HG03025 (cell line): ENCODE measurements around the gene ATXN1L.
A peak's percentile ranks its signal among the peaks of the same experiment; 100 is the strongest.
"Not testable (repeated sequence)": the region's sequence is repeated elsewhere in the genome, so short reads cannot be mapped to it uniquely, and the experiment has no call there.

Experiments
- ATAC-seq: cut with Tn5 transposase; IDR thresholded peaks from one replicate; pipeline ENCODE4 v1.9.1; 2021; ENCODE audit warnings: mild to moderate bottlenecking, moderate library complexity; ENCODE audit not compliant: unreplicated experiment, low FRiP score

ATXN1L gene, protein sequence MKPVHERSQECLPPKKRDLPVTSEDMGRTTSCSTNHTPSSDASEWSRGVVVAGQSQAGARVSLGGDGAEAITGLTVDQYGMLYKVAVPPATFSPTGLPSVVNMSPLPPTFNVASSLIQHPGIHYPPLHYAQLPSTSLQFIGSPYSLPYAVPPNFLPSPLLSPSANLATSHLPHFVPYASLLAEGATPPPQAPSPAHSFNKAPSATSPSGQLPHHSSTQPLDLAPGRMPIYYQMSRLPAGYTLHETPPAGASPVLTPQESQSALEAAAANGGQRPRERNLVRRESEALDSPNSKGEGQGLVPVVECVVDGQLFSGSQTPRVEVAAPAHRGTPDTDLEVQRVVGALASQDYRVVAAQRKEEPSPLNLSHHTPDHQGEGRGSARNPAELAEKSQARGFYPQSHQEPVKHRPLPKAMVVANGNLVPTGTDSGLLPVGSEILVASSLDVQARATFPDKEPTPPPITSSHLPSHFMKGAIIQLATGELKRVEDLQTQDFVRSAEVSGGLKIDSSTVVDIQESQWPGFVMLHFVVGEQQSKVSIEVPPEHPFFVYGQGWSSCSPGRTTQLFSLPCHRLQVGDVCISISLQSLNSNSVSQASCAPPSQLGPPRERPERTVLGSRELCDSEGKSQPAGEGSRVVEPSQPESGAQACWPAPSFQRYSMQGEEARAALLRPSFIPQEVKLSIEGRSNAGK

GRCh38 chr16:71845639-71846430, at the start of gene ATXN1L:
Gene ATXN1L (plus strand): TSS chr16:71845976. CDS start chr16:71849741, 3,765 bp downstream.
- peak; percentile 59 for ATAC-seq

GRCh38 chr16:71796501-71797097, 49.2 kb upstream of the ATXN1L start:
- no peak for ATAC-seq

DNA sequence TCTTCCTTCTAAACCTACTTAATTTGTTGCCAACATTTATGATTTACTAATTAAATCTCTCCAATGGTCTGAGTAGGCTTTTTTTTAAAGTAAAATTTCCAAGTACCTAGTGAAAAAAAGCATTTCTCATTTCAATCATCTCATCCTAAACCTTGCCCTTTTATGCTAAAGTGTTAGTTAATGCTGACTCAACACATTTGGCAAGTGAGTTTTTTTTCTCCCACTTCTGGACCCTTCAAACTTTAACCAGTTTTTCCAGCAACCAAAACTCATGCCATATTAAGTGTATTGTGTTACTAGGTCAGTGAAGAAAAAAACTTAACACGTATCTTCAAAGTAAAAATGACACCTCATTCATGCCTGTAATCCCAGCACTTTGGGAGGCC, 42.5 kb upstream of the ATXN1L start:
- ATAC-seq = no peak

DNA sequence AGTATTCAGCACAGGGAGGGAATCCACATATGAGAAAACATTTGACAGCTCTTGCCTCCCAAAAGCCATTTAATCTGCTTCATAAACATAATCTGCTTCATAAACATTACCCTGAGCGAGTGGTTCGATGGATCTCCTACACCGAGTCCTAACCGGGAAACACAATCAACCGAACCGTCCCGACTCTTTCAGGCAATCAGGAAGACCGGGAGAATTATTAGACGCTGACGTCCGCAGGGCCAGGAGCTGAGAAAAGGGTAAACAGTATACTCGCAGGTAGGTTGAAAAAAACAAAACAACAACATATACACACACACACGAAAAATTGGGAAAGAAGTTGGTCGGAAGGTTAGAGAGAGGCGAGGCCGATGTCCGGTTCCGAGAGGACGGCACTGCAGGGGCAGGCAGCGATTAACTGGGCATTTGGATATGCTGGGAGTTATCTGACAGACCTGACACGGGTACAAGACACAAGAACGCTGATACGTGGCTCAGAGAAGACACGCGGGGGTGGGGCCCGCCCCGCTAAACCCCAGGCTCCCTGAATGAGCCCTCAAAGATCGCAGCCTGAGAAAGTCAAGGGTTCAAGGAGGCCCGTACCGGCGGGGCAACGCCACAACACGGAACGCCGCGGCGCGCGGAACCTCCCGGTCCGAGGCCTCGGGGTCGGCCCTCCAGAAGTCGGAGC, 37.7 kb upstream of the ATXN1L start:
- peak; percentile 41 for ATAC-seq

DNA sequence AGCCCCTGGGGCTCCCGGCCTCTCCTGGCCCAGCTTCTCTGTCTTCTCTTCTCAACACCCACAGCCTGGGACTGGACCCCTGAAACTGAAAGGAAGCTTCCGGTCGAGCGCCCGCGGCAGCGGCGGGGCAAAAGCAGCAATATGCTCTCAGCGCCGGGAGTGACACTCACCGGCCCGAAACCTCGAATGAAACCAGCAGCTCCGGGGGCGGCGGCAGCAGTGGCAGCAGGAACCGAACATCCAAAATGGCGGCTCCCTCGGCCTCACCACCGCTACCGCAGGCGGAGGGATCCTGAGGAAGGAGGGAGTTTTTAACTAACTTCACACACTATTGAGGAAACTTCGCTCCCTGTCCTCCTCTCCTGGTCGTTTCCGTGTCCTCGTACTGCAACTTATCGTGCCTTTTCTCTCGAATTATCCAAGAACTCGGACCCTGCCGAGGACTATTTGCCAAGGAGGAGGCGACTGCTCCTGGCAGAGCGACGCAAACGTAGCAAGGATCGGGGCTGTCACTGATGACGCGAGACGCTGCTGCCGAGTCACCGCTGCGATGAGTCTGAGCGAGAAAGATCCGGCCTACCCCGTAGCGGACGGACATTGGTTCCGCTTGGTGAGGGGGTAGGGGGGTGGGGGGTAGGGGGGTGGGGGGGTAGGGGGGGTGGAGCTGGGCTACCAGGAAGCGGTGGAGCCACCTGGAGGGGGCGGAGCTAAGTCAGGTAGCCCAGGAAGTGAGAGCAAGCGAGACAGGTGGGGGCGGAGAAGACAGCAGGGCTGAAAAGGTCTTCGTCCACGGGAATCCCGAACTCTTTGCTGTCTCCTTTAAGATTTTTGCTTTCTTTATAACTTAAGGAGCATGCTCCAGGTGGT, 37.0 kb upstream of the ATXN1L start, which contains the start of gene AP1G1:
Gene AP1G1, minus strand, starts transcription at position 242 of the 867 bp plus-strand sequence. CDS start 19,355 bp downstream, outside the sequence.
- ATAC-seq = peak; percentile 69

DNA sequence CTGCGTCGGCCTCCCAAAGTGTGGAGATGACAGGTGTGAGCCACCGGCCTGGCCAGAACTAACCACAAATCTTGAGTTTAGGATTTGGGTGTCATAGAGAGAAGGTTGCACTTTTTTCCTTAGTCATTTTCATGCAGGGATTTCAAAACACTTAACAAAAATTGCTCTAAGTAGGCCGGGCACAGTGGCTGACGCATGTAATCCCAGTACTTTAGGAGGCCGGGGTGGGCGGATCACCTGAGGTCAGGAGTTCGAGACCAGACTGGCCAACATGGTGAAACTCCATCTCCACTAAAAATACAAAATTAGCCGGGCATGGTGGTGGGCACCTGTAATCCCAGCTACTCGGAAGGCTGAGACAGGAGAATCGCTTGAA, 35.6 kb upstream of the ATXN1L start:
- not testable (repeated sequence) for ATAC-seq

- ATAC-seq = no peak
These were observed 34.4 kb upstream of the ATXN1L start for GRCh38 chr16:71811261-71811803.

DNA sequence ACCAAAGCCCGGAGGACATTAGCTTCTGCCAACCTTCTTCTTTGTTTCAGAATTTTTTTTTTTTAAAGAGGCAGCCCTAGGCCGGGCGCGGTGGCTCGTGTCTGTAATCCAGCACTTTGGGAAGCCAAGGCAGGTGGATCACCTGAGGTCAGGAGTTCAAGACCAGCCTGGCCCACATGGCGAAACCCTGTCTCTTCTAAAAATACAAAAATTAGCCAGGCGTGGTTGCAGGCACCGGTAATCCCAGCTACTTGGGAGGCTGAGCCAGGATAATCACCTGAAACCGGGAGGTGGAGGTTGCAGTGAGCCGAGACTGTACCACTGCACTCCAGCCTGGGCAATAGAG, 28.6 kb upstream of the ATXN1L start:
- peak; percentile 6 for ATAC-seq

DNA sequence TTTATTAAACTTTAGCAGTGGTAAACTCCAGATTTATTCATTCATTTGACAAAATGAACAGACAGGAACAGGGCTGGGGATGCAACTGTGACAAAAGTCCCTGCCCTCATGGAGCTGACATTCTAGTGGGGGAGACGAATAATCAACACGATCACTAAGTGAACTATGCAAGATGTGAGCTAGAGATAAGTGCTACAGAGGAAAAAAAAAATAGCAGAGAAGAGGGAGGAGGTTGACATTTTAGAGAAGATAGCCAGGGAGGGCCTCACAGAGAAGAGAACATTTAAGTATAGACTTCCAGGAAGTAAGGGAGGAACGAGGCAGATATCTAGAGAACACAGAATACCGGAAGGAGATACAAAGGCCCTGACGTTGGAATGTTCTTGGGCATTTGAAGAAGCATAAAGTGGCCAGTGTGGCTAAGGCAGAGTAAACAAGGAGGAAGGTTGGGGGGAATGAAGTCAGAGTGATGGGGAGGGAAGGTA, 19.2 kb upstream of the ATXN1L start:
- ATAC-seq = no peak

- no peak for ATAC-seq
These were observed 15.4 kb upstream of the ATXN1L start for GRCh38 chr16:71830359-71830758.

DNA sequence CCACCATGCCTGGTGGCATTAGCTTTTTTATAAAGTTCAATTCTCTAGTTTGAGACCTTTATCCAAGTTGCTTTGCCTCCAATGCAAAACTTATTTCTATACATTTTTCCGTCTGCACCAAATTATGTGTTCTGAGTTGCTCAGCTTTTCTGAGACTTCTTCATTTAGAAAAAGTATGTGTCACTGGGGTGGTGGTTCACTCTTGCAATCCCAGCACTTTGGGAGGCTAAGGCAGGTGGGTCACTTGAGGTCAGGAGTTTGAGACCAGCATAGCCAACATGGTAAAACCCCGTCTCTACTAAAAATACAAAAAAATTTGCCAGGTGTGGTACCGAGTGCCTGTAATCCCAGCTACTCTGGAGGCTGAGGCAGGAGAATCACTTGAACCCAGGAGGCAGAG, 14.1 kb upstream of the ATXN1L start:
- ATAC-seq = not testable (repeated sequence)

GRCh38 chr16:71832112-71832511, 13.7 kb upstream of the ATXN1L start:
- ATAC-seq = not testable (repeated sequence)

DNA sequence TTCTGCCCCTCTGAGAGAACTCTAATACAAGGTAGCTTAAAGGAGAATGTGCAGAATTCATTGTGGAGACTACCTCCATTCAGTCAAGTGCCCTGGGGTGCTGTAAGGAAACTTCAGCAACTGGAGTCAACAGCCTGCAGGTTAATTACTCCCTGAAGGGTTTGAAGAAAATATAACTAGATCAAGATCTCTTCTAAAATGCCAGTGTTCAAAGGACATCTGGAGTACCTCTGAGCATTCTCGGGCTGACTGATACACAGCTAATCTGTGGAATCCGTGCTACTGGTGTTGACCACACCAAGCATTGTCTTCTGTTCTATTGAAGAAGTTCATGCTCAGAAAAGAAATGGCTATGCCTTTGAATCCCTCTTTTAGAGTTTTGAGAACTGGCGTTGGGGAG, 11.5 kb upstream of the ATXN1L start:
- no peak for ATAC-seq

DNA sequence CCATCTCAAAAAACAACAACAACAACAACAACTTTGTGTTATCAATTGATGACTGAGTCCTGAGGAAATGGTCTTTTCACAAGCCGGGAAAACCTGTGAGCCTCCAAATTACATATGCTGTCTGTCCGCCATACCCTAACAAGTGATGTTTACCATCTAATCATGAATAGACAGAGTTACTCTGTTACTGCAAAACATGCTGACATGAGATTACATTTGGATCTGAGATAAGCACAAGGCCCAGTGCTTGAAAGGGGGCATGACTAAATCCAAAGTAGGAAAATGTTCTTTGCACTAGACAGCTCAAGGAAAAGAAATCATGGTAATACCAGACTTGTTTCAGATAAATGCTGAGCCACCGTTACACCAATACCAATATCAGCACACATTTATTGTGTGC, 8.6 kb upstream of the ATXN1L start:
- no peak for ATAC-seq

DNA sequence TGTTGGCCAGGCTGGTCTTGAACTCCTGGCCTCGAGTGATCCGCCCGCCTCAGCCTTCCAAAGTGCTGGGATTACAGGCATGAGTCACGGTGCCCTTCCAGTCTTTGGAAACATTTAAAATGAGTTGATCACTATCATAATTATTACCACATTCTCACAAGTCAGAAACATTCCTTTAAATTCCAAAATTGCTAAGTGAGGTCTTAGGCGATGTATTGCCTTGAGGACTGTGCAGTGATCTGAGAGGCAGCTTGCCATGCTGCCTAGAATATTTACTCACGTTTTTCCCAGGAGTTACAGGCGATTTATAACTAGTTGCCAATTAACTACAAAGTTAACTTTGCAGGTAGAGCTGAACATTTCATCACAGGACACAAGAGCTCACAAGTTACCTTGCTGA, 5.7 kb upstream of the ATXN1L start:
- no peak for ATAC-seq

- ATAC-seq = no peak
These were observed 2.2 kb upstream of the ATXN1L start for GRCh38 chr16:71843572-71843971.

DNA sequence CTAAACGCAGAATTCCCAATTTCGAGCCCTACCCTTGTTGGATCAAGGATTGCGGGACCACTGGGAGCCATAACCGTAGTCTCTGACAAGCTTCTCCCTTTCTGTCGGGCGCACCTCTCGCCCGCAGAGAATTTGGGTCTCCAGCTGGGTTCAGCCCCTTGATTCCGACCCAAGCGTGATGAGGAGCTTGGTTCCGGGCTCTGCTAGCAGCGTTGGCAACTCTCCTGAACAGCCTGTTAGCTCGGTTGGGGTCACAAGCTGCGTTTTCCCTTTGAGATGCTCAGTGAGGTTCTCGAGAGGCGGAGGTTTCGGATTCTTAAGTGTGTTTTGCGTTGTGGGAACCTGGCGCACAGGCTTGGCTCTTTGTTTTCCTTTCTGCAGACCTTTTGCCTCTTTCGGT, 655 bp downstream of the ATXN1L start:
- ATAC-seq = peak; percentile 3

GRCh38 chr16:71847096-71847495, 1.3 kb downstream of the ATXN1L start:
- ATAC-seq = no peak

- ATAC-seq = no peak
These were observed 2.8 kb downstream of the ATXN1L start for GRCh38 chr16:71848622-71849021.
